Lower lobe of right lung (tissue), 2 donors: ENCODE measurements around the gene OR6C2. TPM values are rescaled to one million over a fixed set of nuclear protein-coding genes. Genes with fewer than 3 reads are reported as not detected.
"Not testable (repeated sequence)": the region's sequence is repeated elsewhere in the genome, so short reads cannot be mapped to it uniquely, and the experiment has no call there.

Source experiments
- ATAC-seq, 2 donors: fragments of 200-7000 bp; cut with Tn5 transposase; one replicate each; pipeline ENCODE4 v1.9.1; 2020 to 2022; ENCODE audit warnings: mild to moderate bottlenecking in 2 of 2, moderate library complexity in 2 of 2
- DNase-seq: peaks from one replicate; pipeline ENCODE4 v3.0.0-alpha.2; 2020
- H3K27ac ChIP-seq: fragments of 200-600 bp; one replicate; pipeline ENCODE4 v1.8.0; 2022
- H3K27me3 ChIP-seq: fragments of 200-600 bp; one replicate; pipeline ENCODE4 v1.8.0; 2022; ENCODE audit warnings: low read depth
- H3K36me3 ChIP-seq: fragments of 200-600 bp; one replicate; pipeline ENCODE4 v1.8.0; 2022; ENCODE audit warnings: mild to moderate bottlenecking
- H3K4me1 ChIP-seq: fragments of 200-600 bp; one replicate; pipeline ENCODE4 v1.8.0; 2022
- H3K4me3 ChIP-seq: fragments of 200-600 bp; one replicate; pipeline ENCODE4 v1.8.0; 2022; ENCODE audit warnings: mild to moderate bottlenecking
- H3K9me3 ChIP-seq: fragments of 200-600 bp; one replicate; pipeline ENCODE4 v1.8.0; 2022
- intact Hi-C: fragments of 100-400 bp; cut with DNase I; formaldehyde crosslinking; loops from one replicate; pipeline ENCODE4 v1.11.0; 2022
- total RNA-seq: library from RNA; stranded (reverse); fragmentation: NEBNext Ultra II Directional; extraction: Animal tissue kit (Norgen Biotek cat#: 25700); gene quantifications from one replicate; pipeline ENCODE4 v1.2.1, GENCODE V29; 2021
- TF ChIP-seq, protein P1 (sequence below): fragments of 200-600 bp; IDR thresholded peaks from one replicate; pipeline ENCODE4 v1.8.0; 2022; ENCODE audit warnings: antibody characterized with exemption, mild to moderate bottlenecking
- donor health status: DM: no; HTN: yes; CAD: no; lungs with severe emphysema.

The OR6C2 gene
- total RNA-seq, 1 donor from 2014 or later: not detected

DNA sequence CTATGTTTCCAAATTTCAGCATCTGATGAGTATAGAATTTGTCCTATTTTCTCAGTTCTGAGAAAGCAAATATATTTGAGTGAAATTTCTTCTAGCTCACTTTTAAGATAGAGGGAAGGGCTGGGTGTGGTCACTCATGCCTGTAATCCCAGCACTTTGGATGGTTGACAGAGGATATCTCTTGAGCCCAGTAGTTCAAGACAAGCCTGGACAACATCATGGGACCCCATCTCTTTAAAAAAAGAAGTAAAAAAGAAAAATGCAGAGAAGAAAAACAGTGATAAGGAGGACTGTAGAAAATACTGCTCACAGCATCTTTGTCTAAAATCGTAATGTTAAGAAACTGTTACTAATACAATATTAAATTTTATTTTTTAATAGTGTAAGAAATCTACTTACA lies 28.4 kb downstream of the OR6C2 start:
- Histone ChIP-seq H3K4me3 (no peak overlapping the region), H3K9me3 (no peaks in the 10 kb centered on the region), H3K4me1 (no peaks in the 10 kb centered on the region), H3K27me3 (no peaks in the 10 kb centered on the region), H3K36me3 (no peaks in the 10 kb centered on the region), H3K27ac (no peak overlapping the region)
- intact Hi-C loops: no loop called here
- TF ChIP-seq, protein P1, sequence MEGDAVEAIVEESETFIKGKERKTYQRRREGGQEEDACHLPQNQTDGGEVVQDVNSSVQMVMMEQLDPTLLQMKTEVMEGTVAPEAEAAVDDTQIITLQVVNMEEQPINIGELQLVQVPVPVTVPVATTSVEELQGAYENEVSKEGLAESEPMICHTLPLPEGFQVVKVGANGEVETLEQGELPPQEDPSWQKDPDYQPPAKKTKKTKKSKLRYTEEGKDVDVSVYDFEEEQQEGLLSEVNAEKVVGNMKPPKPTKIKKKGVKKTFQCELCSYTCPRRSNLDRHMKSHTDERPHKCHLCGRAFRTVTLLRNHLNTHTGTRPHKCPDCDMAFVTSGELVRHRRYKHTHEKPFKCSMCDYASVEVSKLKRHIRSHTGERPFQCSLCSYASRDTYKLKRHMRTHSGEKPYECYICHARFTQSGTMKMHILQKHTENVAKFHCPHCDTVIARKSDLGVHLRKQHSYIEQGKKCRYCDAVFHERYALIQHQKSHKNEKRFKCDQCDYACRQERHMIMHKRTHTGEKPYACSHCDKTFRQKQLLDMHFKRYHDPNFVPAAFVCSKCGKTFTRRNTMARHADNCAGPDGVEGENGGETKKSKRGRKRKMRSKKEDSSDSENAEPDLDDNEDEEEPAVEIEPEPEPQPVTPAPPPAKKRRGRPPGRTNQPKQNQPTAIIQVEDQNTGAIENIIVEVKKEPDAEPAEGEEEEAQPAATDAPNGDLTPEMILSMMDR: no peak
- no peak for DNase-seq
- no peak for ATAC-seq

DNA sequence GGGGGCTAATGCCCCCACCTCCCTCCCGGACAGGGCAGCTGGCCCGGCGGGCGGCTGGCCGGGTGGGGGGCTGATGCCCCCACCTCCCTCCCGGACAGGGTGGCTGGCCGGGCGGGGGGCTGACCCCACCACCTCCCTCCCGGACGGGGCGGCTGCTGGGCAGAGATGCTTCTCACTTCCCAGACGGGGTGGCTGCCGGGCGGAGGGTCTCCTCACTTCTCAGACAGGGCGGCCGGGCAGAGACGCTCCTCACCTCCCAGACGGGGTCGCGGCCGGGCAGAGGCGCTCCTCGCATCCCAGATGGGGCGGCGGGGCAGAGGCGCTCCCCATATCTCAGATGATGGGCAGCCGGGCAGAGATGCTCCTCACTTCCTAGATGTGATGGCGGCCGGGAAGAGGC lies 35.3 kb downstream of the OR6C2 start:
- intact Hi-C loops, DNase-seq, ATAC-seq: not testable (repeated sequence)

DNA sequence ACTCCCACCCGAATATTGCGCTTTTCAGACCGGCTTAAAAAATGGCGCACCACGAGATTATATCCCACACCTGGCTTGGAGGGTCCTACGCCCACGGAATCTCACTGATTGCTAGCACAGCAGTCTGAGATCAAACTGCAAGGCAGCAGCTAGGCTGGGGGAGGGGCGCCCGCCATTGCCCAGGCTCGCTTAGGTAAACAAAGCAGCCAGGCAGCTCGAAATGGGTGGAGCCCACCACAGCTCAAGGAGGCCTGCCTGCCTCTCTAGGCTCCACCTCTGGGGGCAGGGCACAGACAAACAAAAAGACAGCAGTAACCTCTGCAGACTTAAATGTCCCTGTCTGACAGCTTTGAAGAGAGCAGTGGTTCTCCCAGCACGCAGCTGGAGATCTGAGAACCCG lies 40.4 kb downstream of the OR6C2 start:
- ATAC-seq, H3K4me1 ChIP-seq, H3K4me3 ChIP-seq, H3K27ac ChIP-seq, H3K27me3 ChIP-seq, H3K36me3 ChIP-seq, intact Hi-C loops, DNase-seq, H3K9me3 ChIP-seq: not testable (repeated sequence)

More for the DNA sequence above, 35.3 kb downstream of the OR6C2 start:
- not testable (repeated sequence) for H3K4me1 ChIP-seq, H3K27me3 ChIP-seq, H3K9me3 ChIP-seq, H3K27ac ChIP-seq, H3K36me3 ChIP-seq, H3K4me3 ChIP-seq

DNA sequence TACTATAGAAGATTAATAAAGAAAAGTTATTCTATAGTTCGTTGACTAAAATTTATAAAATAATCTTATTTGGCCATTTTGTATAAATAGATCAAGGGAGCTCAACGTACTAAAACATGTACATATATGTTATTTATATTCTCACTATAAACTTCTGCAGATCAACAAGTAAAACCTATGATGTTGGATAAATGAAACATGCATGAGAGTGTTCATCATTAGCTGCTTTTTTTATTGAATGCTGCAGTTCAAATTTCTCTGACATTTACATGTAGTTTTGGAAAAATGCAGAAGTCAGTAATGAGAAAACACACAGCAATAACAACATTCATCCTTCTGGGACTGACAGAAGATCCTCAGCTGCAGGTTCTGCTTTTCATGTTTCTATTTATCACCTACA lies 48.2 kb downstream of the OR6C2 start, which contains the start of gene OR6C68:
Gene OR6C68 (plus strand): TSS at position 301 of the 400 bp plus-strand sequence. CDS start 0 bp downstream, at position 301.
- Histone ChIP-seq H3K4me1 (no peaks in the 10 kb centered on the region), H3K27me3 (no peaks in the 10 kb centered on the region), H3K9me3 (no peaks in the 10 kb centered on the region), H3K36me3 (no peaks in the 10 kb centered on the region), H3K27ac (no peak within 1 kb of the TSS), H3K4me3 (no peak within 1 kb of the TSS)
- TF ChIP-seq, protein P1: no peak
- intact Hi-C loops: no loop called here
- DNase-seq (no peak), ATAC-seq (no peak)

DNA sequence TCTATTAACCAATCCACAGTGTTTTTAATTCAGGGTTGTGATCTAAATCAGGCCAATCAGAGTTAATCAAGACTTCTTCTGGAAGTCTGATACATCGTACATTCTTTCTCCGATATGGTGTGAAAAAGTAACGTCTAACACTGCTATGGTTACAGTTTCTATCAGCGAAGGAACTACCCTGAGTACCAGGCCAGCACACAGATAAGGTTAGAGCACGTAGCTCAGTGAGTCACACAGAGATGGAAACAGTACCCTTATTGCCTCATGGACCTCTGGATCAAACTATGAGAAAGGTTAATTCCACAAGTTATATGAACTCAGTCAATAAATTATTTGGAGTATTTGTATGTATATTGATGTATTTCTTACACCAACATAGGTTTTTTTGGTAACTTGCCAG lies 51.6 kb downstream of the OR6C2 start:
- intact Hi-C loops: no loop called here
- Histone ChIP-seq H3K4me3 (no peak overlapping the region), H3K4me1 (no peaks in the 10 kb centered on the region), H3K27me3 (no peaks in the 10 kb centered on the region), H3K27ac (no peak overlapping the region), H3K9me3 (no peaks in the 10 kb centered on the region), H3K36me3 (no peaks in the 10 kb centered on the region)
- TF ChIP-seq, protein P1: no peak
- ATAC-seq (no peak), DNase-seq (no peak)

DNA sequence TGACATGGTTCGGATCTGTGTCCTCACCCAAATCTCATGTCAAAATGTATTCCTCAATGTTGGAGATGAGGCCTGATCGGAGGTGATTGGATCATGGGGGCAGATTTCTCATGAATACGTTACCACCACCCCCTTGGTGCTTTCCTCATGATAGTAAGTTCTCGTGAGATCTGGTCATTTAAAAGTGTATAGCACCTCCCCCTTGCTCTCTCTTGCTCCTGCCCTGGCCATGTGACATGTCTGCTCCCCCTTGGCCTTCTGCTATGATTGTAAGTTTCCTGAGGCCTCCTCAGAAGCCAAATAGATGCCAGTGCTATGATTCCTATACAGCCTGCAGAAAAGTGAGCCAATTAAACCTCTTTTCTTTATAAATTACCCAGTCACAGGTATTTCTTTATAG lies 55.4 kb downstream of the OR6C2 start:
- Histone ChIP-seq H3K27ac (no peak overlapping the region), H3K27me3 (no peaks in the 10 kb centered on the region), H3K4me3 (no peak overlapping the region), H3K36me3 (no peaks in the 10 kb centered on the region), H3K4me1 (no peaks in the 10 kb centered on the region), H3K9me3 (no peaks in the 10 kb centered on the region)
- DNase-seq (no peak), ATAC-seq (no peak)
- TF ChIP-seq, protein P1: no peak
- intact Hi-C loops: no loop called here

DNA sequence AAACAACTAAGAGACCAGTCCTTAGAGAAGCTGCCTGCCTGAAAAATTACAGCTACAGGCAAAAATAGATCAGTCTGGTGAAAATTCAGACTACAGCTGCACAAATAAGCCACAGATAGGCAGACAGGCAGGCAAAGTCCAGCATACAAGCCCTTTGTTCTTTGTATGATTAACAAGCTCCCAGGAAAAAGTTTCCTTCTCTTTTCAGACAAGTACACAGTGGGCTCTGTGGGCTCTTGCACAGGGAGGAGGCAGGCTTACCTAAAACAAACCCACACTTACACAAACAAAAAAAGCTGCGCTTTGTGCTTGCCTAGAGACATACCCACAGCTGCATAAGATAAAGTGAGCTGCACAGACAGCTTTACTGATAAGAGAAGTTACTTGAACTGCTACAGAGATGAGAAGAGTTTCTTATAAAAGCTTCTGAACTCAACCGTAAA lies 56.0 kb downstream of the OR6C2 start:
- ATAC-seq (no peak), DNase-seq (no peak)
- H3K27ac ChIP-seq: no peak overlapping the region
- no peaks in the 10 kb centered on the region for H3K27me3 ChIP-seq
- no peak overlapping the region for H3K4me3 ChIP-seq
- intact Hi-C loops: no loop called here
- no peaks in the 10 kb centered on the region for H3K4me1 ChIP-seq
- no peaks in the 10 kb centered on the region for H3K9me3 ChIP-seq
- TF ChIP-seq, protein P1: no peak
- no peaks in the 10 kb centered on the region for H3K36me3 ChIP-seq
